Spleen (tissue), 7 donors: ENCODE measurements around the gene DCHS2.

ENCODE experiments used
- CTCF ChIP-seq, 11 experiments: fragments of 200-600 bp in 7 of 11; fragments of 450-650 bp in 4 of 11; sonication (generic) in 4 of 11; IDR thresholded peaks in 8 of 11; conservative IDR thresholded peaks in 3 of 11; 1 replicate in 7 of 11; 2 replicates in 4 of 11; pipeline versions ENCODE4 v1.4.0 to v1.8.0; 2016 to 2021; ENCODE audit warnings: antibody characterized with exemption in 11 of 11, inconsistent platforms in 4 of 11, mild to moderate bottlenecking in 1 of 11
- POLR2A ChIP-seq, 3 donors: fragments of 450-650 bp; IDR thresholded peaks; one replicate each; pipeline ENCODE4 v1.5.1; 2017; ENCODE audit warnings: antibody characterized with exemption in 3 of 3, mild to moderate bottlenecking in 1 of 3
- donor health status: DM: no; HTN: no; CAD: no; lungs with moderate emphysema.
- donor health status: DM: no; HTN: no; CAD: no.
- donor health status: DM: no; HTN: no; CAD: no.

GRCh38 chr4:154390324-154390723 is 101.3 kb downstream of the DCHS2 start:
- no peak for TF ChIP-seq CTCF (IDR thresholded peaks at IDR 0.05 in 8 of 11, conservative IDR thresholded peaks at IDR 0.05 in 3 of 11)
- TF ChIP-seq POLR2A (IDR thresholded peaks at IDR 0.05) = no peak
